Erythroblast (primary cell): ENCODE data around the gene PSMG3.

Source experiments
- GATA1 ChIP-seq: IDR thresholded peaks from 2 replicates; pipeline ENCODE4 v1.6.1; 2011; ENCODE audit warnings: low read depth, mild to moderate bottlenecking, control low read depth, low read length, moderate library complexity
- POLR2A ChIP-seq: IDR thresholded peaks from 2 replicates; pipeline ENCODE4 v1.6.1; 2011; ENCODE audit warnings: mild to moderate bottlenecking, low read length

DNA sequence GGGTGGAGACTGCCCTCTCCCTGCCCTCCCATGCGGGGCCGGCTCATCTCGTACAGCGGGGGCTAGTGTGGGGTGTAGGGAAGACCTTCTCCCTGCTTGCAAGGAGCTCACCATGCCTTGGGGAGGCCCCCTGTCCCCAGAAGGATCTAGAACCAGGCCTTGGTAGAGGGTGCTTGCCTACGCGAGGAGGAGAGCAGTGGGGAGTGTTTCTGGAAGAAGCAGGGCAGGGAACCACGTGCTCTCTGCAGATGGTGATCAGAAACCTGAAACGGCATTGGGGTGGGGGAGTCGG lies 36.6 kb downstream of the PSMG3 start:
- TF ChIP-seq POLR2A (no peak), GATA1 (no peak)
